ENCODE results near the gene FAM124A.

FAM124A gene

DNA sequence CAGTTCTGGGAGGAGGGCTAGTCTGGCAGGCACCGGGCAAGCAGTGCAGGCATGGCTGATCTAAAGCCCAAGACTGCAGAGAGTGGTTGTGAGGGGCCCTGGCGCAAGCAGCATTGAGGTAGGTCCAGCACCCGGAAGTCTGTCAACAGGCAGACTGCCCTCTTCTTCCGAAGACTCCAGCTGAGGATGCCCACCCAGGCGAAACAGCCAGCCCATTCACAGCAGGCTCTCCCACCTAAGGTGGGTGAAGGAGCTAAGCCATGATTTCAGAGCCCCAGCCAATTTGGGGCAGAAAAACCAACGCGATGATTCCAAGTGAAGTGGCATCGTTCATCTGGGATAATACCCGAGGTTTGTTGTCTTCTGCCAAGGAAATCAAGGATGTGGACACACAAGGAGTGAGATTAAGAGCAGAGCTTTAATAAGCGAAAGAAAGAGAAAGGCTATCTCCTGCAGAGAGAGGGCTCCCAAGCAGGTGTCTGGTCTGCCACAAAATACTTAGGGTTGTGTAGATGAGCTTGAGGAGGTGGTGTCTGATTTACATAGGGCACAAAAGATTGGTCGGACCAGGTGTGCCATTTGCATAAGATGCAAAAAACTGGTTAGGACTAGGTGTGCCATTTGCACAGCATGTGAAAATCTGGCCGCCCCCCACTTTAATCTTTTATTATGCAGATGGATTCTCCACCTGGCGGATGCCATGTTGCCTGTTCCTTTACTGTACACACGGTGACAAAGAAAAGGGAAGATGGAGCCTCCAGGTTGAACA lies 22.6 kb downstream of the FAM124A start:
- DNase-seq: no peak

DNA sequence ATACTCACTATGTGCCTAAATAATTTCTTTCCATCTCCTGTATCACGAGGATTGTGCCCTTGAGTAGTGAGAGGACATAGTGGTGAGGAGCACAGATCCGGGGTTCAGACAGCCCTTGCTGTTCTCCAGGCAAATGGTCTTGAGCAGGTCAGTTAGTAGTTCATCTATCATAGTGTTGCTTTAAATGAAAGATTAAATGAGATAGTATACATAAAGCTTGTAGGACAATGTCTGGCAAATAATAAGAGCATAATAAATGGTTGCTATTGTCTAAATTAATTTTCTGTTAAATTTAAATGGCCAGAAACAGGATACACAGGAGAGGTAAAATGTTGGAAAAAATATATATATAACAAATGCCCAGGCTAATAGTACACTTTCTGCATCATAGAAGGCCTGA lies 23.4 kb downstream of the FAM124A start:
- no peak for DNase-seq

GRCh38 chr13:51246025-51246417 lies 23.8 kb downstream of the FAM124A start:
- no peak for DNase-seq

DNA sequence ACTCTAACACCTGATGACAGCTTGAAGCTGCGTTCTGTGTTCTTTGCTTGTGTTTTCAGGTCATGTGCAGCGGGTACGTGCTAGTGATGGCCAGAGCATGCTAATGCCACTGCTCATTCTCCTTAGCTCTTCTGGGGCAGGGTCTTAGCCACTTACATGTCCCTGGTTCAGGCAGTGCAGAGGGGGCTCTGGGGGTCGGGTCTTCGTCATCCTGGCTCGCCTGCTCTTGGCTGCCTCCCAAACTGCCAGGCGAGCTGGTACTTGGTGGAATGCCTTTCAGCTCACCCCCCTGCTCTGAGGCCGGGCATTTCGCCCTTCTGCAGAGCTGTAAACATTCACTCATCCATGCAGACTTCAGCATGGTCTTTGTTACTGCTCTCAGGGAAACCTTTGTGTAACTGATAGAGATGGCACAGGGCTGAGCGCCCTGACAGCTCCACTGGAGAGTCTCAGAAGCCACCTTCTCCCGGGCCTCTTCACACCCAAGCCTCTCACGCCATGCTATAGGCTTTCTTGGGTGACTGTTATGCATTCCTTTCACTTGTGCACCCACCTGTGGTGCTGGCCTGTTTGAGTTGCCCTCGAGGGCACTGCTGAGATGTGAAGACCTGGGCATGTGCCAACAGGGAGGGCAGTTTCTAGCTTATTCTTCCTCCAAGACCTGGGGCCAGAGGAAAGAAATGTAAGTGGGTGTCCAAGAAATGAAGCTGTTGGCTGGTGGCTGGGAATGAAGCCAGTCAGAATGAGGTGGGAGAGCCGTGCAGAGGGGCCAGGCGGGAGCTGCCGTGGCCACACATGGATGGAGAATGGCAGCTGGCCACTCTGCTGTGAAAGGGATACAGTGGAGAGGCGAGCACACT lies 24.4 kb downstream of the FAM124A start:
- no peak for DNase-seq

DNA sequence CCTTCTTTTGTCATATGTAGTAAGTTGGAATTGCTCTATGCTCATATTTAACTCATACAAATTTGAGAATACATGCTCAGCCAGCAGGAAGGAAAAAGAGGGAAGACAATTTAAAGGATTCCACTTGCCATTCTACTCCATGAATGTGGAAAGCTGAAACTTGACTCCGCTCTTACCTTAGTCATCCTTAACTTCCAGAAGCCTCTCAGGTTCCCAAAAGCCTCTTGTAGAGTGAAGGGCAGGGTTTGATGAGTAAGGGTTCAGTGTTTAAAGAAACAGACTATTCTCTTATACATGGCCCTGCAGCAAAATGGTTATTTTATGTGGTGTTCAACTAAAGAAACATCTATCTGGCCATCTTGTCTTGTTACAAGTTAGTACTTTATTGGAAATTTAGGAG lies 27.1 kb downstream of the FAM124A start:
- no peak for DNase-seq

DNA sequence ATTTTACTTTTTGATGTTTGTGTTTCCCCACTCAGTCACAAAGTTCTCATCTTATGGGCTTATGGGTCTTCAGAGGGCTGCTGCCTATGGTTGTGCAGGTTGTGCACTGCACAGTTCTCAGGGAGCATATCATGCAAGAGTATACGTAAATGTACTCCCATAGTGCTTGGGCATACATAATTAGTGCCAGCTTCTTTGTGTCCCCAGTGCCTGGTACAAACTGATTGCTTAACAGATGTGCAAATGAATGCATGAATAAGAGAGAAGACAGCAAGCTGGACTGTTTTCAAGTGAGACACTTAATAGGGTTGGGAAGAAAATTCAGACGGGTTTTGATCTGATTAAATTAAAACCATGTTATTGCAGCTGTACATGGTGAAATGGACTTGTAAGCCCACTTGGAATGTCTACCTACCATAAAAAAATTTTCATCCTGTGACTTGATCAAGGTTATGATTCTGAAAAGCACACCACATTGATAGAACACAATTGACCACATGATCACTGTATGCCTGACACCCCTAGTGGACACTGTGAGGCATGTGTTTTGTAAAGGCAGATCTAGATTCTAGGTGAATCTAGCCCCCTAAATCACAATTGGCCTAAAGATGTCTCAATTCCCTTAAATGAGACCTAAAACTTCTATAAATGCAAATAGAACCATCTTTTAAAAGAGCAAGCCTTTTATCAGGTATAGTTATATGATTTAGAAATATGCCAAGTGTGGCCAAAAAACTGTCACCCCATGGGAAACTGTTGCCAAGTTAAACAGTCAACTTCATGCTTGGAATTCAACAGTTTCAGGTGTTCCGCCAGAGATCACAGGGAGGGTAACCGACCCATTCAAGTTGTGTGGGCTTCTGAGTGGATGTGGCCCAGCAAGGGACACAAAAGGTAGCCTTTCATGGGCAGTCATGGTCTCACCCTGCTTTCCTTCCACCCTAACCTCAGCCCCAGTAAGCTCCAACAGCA lies 27.9 kb downstream of the FAM124A start:
- no peak for DNase-seq

DNA sequence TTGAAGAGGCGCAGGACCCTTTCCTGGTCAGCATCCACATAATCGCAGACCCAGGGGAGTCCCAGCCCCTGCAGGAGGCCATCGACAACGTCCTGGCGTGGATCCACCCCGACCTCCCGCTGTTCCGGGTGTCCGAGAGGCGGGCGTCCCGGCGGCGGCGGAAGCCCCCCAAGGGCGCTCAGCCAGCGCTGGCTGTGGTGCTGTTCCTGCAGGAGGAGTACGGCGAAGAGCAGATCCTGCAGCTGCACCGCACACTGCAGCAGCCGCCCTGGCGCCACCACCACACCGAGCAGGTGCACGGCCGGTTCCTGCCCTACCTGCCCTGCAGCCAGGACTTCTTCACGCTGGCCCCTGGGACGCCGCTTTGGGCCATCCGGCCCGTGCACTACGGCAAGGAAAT lies 29.3 kb downstream of the FAM124A start:
- no peak for DNase-seq

DNA sequence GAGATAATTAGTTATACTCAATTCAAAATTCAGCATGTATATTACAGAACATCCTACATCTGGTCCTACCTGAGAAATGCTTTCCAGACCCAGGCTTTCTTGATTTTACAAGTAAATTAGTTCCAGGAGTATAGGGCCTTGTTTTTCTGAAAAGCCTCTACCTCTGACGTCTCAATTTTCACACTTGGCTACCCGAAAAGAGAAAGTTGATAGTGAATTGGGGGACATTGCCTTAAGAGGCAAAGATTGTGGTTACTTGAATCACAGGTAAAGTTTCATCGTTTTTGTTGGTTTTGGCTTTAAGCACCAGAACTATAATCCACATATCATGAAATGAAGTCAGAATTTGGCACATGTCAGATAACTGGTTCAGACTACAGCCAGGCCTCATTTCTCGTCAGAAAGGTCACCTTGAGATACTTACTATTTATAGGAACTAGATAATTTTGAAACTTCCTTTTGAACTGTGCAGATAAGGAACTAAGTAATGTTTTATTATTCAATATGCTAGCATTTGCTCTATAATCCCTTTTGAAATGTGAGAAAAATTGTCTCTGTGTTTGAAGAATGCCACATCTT lies 30.8 kb downstream of the FAM124A start:
- DNase-seq: no peak

DNA sequence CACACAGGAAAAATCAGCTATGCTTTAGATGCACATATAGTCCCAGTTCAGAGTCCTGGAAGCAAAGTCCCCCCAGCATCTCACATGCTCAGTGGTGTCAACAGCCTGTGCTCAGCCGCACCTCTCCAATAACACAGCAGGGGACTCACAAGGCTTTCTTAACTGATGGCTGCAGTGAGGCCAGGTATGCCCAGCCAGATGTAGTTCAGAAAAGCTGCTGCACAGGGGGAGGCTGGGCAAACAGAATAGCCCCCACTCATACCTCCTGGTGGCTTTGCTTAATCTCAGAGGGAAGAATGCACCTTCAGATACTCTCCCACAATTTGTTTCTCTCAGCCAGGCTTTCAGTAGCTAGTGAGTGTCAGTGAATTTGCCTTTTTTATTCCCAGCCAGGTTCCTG lies 33.4 kb downstream of the FAM124A start:
- no peak for DNase-seq

DNA sequence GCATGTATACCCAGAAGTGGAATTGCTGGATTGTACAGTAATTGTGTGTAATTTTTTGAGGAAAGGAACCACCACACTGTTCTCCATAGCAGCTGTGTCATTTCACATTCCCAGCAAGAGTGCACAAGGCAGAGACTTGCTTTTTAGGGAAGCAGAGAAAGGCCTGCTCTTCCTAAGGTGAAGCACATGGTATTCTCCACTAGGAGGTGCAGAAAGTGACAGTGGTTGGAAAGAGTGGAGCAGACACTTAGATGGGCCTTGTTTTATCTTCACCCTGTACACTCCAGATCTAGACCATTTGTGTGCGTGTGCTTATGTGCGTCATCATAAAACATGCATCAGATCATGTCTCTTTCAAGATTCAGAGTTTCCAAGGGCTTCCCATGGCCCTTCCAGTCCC lies 35.0 kb downstream of the FAM124A start:
- no peak for DNase-seq

DNA sequence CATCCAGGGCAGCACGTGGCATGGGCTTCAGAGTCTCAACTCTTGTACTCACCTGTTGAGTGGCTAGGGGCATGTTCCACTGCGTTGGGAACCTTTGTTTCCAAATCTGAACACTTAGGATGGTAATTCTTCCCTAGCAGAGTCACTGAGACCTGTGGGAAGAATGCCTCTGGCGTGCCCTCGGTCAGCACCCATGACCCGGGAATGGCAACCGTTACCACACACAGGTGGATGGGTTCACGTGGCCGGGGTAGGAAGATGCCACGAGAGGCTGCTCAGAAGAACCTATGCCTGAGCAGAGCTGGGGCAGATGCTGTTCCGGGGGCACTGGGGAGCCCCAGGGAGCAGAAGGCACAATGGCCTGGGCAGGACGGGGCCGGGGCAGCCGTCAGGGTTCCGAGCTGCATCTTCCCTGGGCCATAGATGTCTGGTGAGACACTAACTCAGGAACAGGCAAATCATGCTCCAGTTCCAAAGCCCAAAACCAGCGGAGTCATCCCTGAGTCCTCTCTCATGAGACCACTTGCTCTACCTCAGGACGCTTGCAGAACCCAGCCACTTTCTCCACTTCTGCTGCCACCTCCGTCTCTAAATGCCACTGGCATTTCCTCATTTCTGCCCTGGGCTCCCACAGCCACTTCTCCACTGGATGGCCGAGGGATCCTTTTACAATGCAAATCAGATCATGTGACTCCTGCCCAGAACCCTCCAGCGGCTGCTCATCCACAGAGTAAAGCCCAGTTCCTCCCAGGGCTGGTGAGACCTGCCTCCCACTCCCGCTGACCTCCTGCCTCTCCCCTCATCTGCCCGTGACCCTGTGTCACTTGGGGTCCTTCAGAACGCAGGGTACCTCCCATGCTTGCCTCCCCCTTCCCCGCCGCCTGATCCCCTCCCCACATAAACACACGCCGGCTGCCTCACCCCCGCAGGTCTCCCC lies 36.7 kb downstream of the FAM124A start:
- DNase-seq: peak; percentile 22

DNA sequence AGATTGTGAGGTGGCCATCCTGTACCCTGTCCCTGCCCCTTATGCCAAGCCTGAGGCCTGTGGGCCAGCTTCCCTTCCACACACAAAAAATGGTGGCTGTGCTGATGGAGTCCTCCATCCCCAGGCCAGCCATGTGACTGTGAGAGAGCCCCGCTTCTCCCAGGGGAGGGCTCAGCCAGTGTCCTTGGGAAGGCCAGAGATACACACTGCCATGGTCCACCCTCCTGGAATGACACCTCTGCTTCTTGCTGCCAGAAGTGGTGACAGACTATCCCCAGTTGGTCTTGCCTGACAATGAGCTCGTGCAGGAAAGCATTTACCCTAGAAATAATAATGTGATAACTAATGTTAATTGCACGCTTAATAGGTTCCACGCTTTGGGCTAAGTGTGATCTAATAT lies 38.0 kb downstream of the FAM124A start:
- DNase-seq: no peak

DNA sequence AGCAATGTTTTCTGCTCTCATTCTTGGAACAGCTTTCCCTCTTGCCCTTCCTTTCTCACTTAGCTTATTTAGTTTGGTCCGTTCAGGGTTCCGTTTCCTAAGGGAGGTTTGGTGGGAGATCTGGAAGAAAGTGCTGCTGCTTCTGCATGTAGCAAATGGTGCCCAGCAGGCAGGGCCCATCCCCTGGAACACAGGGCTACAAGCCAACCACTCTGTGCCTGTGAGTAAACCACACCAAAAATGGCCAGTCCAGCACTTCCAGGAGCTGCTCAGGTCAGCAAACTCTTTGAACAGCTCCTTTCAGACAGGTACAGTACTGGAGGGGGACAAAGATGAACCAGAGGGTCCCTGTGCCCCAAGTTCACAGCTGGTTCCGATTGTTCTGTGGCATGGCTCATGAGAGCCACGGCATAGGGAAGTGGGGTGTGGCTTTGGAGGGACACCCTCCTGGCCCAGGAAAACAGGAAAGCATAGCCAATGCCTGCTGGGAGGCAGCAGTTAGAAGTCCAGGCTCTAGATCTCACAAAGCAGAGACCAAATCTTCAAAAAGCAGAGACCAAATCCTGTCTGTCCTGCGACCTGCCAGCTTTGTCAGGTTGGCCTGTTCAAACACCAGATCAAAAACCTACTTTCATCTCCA lies 39.5 kb downstream of the FAM124A start:
- DNase-seq: no peak

- DNase-seq: no peak
These were observed 40.5 kb downstream of the FAM124A start for GRCh38 chr13:51262501-51263211.

DNA sequence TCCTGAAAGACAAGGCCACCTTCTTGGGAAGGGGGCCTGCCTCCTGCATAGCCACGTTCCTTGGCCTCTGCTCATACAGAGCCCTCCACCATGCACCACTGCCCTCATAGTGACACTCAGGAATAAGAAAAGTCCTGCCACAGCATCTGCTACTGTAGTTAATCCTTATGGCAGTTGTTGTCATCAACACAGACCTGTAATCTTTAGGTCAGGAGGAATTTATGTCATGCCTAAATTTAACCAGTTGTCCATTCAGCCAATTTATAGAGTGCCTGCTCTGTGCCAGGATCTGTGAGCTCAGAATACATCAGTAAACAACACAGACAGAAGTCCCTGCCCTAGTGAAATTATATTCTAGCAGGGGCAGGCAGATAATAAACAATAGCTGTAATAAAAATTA lies 44.4 kb downstream of the FAM124A start:
- no peak for DNase-seq

GRCh38 chr13:51267622-51268021 lies 45.4 kb downstream of the FAM124A start:
- DNase-seq: no peak

GRCh38 chr13:51269039-51269438 lies 46.8 kb downstream of the FAM124A start:
- no peak for DNase-seq

DNA sequence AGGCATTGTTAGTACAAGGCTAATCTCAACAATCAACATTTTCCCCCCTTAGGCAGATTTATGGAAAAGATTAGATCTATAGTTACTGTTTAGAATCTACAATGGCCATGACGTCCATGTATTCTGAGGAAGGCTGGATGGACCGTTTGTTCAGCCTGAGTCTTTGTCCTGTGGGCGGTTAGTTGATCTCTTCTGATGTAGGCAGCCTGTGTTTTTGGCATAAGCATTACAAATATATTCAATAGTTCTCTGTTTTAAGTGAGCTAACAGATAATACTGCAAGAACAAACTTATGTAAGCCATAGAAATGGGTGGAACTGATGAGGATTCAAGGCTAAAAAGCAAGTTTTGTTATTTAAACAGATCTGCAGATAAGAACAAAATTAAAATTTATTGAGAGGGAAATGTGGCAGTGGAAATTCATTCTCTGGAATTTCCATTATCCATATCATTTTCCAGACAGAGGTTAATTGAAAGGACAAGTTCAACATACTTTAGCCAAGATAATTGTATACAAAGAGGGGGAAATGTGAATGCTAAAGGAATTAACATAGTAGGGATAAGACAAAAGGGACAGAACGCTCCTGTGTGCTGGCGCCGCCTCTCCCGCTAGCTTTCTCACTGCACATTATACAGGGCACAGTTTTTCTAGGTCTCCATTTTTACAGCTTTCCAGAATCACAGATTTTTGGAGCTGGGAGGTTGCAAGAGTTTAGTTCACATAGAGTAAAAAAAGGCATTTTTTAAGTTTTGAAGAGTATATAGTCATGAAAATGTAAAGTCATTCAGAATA lies 48.6 kb downstream of the FAM124A start:
- no peak for DNase-seq

- no peak for DNase-seq
These were observed 49.4 kb downstream of the FAM124A start for GRCh38 chr13:51271528-51272085.
